ENCODE data around the gene POFUT2. TPM values are rescaled to one million over a fixed set of nuclear protein-coding genes. Genes with fewer than 3 reads are reported as not detected.
A peak's percentile ranks its signal among the peaks of the same experiment; 100 is the strongest.

Gene POFUT2
- total and polyA plus RNA-seq, 2 donors from 2014 or later, result 18.3 to 30.2 TPM

DNA sequence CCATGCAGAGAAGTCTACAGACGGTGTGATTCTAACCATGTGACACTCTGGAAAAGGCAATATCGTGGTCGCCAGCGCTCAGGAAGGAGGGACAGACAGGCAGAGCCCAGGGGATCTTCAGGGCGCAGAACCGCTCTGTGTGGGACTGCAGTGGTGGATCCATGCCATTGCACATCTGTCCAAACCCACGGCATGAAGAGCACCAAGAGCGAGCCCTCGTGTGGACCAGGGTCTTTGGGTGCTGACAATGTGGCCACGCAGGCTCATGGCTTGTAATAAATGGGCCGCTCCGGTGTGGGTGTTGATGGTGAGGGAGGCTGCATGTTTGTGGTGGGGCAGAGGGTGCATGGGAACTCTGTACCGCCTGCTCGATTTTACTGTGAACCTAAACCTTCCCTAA, 25.3 kb upstream of the POFUT2 start:
- DNase-seq (peak in 2 of 5 donors; percentile 7 to 37), FAIRE-seq (no peak)
- no peaks in the 10 kb centered on the region for H3K27me3 ChIP-seq (ENCODE audit: control insufficient read depth, insufficient read depth, low read length)
- no peak for TF ChIP-seq CTCF (IDR thresholded peaks at IDR 0.05; ENCODE audit: borderline replicate concordance, extremely low read depth, insufficient read depth)
- H3K27ac ChIP-seq (ENCODE audit: low read depth in 2 of 2, low read length in 2 of 2), result no peak overlapping the region
- H3K4me3 ChIP-seq (ENCODE audit: low read length in 3 of 3), result no peak overlapping the region
- intact Hi-C loops (cut with DNase I), result no loop called here
- no peaks in the 10 kb centered on the region for H3K9me3 ChIP-seq (ENCODE audit: control insufficient read depth in 2 of 3, insufficient read depth in 1 of 3, low read length in 3 of 3)
- peaks cover 0 to 13% (median 10%) of the 10 kb centered on the region in 3 donors for H3K4me1 ChIP-seq (ENCODE audit: control insufficient read depth in 2 of 3, insufficient read depth in 2 of 3, low read depth in 1 of 3, low read length in 3 of 3)
- H3K36me3 ChIP-seq (ENCODE audit: control insufficient read depth in 2 of 3, insufficient read depth in 3 of 3, low read length in 3 of 3), result no peaks in the 10 kb centered on the region
- H3K9ac ChIP-seq (ENCODE audit: low read length in 3 of 3), result no peak overlapping the region

GRCh38 chr21:45312296-45312695, 24.6 kb upstream of the POFUT2 start:
- Histone ChIP-seq H3K27me3 (ENCODE audit: control insufficient read depth, insufficient read depth, low read length) (no peaks in the 10 kb centered on the region), H3K27ac (ENCODE audit: low read depth in 2 of 2, low read length in 2 of 2) (no peak overlapping the region), H3K9me3 (ENCODE audit: control insufficient read depth in 2 of 3, insufficient read depth in 1 of 3, low read length in 3 of 3) (no peaks in the 10 kb centered on the region), H3K36me3 (ENCODE audit: control insufficient read depth in 2 of 3, insufficient read depth in 3 of 3, low read length in 3 of 3) (no peaks in the 10 kb centered on the region), H3K4me1 (ENCODE audit: control insufficient read depth in 2 of 3, insufficient read depth in 2 of 3, low read depth in 1 of 3, low read length in 3 of 3) (peaks cover 2 to 15% (median 13%) of the 10 kb centered on the region in 3 donors), H3K4me3 (ENCODE audit: low read length in 3 of 3) (no peak overlapping the region), H3K9ac (ENCODE audit: low read length in 3 of 3) (no peak overlapping the region)
- TF ChIP-seq CTCF (IDR thresholded peaks at IDR 0.05; ENCODE audit: borderline replicate concordance, extremely low read depth, insufficient read depth), result no peak
- DNase-seq (no peak), FAIRE-seq (no peak)
- intact Hi-C loops (cut with DNase I), result no loop called here

- no peak for TF ChIP-seq CTCF (IDR thresholded peaks at IDR 0.05; ENCODE audit: borderline replicate concordance, extremely low read depth, insufficient read depth)
- peaks cover 2 to 20% (median 13%) of the 10 kb centered on the region in 3 donors for H3K4me1 ChIP-seq (ENCODE audit: control insufficient read depth in 2 of 3, insufficient read depth in 2 of 3, low read depth in 1 of 3, low read length in 3 of 3)
Observed at GRCh38 chr21:45310459-45310858, 22.8 kb upstream of the POFUT2 start.

DNA sequence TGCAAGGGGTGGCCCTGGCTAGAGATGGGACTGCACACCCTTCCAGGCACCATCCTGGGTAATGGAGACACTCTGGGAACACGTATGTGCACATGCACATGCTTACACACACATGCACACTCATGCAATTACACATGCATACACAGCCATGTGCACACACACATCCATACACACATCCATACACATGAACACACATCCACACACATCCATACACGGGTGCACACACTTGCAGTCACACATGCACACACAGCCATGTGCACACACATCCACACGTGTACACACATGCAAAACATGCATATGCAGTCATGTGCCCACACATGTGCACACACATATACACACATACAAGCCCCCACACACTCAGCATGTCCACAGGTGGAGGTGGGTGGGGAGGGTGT, 22.3 kb upstream of the POFUT2 start:
- Histone ChIP-seq H3K4me3 (ENCODE audit: low read length in 3 of 3) (no peak overlapping the region), H3K27me3 (ENCODE audit: control insufficient read depth, insufficient read depth, low read length) (no peaks in the 10 kb centered on the region), H3K9ac (ENCODE audit: low read length in 3 of 3) (no peak overlapping the region), H3K9me3 (ENCODE audit: control insufficient read depth in 2 of 3, insufficient read depth in 1 of 3, low read length in 3 of 3) (no peaks in the 10 kb centered on the region), H3K36me3 (ENCODE audit: control insufficient read depth in 2 of 3, insufficient read depth in 3 of 3, low read length in 3 of 3) (no peaks in the 10 kb centered on the region), H3K27ac (ENCODE audit: low read depth in 2 of 2, low read length in 2 of 2) (peak overlapping the region in 1 of 2 donors; percentile 76), H3K4me1 (ENCODE audit: control insufficient read depth in 2 of 3, insufficient read depth in 2 of 3, low read depth in 1 of 3, low read length in 3 of 3) (peaks cover 2 to 20% (median 13%) of the 10 kb centered on the region in 3 donors)
- FAIRE-seq (no peak), DNase-seq (no peak)
- intact Hi-C loops (cut with DNase I), result no loop called here
- TF ChIP-seq CTCF (IDR thresholded peaks at IDR 0.05; ENCODE audit: borderline replicate concordance, extremely low read depth, insufficient read depth), result no peak

More at GRCh38 chr21:45310459-45310858, 22.8 kb upstream of the POFUT2 start:
- peak in 2 of 5 donors; percentile 33 to 54 for DNase-seq
- Histone ChIP-seq H3K9me3 (ENCODE audit: control insufficient read depth in 2 of 3, insufficient read depth in 1 of 3, low read length in 3 of 3) (no peaks in the 10 kb centered on the region), H3K27ac (ENCODE audit: low read depth in 2 of 2, low read length in 2 of 2) (no peak overlapping the region), H3K36me3 (ENCODE audit: control insufficient read depth in 2 of 3, insufficient read depth in 3 of 3, low read length in 3 of 3) (no peaks in the 10 kb centered on the region), H3K9ac (ENCODE audit: low read length in 3 of 3) (no peak overlapping the region), H3K4me3 (ENCODE audit: low read length in 3 of 3) (no peak overlapping the region), H3K27me3 (ENCODE audit: control insufficient read depth, insufficient read depth, low read length) (no peaks in the 10 kb centered on the region)
- intact Hi-C loops (cut with DNase I), result no loop called here
- no peak for FAIRE-seq
